ENCODE data around the gene SDK1.

SDK1 gene

DNA sequence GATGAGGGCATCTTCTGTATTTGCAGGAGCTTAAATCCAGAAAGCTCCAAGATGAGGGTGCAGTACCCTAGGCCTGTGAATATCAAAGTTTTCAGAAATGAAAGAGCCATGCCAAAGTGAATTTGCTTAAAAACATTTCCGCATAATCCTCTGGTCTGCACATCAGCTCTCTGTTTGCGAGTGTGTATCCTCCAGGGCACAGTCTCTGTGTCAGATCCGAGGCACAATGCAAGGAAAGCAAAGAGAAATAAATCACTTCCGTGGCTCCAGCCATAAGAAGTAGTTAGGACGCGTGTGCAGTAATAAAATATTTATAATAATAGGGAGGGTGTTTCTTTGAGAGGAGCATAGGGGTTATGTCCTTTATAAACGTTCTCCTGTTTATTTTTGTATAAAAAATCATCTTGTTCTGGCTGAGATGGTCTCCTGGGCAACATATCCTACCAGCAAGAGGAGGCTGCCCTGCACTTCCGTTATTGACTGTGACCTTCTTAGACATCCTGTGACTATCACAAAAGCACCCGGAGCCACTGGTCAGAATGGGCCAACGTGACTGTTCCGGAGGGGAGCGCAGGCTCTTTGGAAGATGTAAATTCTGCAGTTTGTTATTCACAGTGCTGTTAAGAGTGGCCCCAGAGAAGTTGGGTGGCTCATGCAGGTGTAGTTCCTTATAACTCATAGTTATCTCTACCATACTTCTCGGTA, 713.4 kb downstream of the SDK1 start:
- TF ChIP-seq EZH2phosphoT487 (IDR thresholded peaks at IDR 0.05; ENCODE audit: borderline replicate concordance, low read length): no peak
- TF ChIP-seq, protein P1, sequence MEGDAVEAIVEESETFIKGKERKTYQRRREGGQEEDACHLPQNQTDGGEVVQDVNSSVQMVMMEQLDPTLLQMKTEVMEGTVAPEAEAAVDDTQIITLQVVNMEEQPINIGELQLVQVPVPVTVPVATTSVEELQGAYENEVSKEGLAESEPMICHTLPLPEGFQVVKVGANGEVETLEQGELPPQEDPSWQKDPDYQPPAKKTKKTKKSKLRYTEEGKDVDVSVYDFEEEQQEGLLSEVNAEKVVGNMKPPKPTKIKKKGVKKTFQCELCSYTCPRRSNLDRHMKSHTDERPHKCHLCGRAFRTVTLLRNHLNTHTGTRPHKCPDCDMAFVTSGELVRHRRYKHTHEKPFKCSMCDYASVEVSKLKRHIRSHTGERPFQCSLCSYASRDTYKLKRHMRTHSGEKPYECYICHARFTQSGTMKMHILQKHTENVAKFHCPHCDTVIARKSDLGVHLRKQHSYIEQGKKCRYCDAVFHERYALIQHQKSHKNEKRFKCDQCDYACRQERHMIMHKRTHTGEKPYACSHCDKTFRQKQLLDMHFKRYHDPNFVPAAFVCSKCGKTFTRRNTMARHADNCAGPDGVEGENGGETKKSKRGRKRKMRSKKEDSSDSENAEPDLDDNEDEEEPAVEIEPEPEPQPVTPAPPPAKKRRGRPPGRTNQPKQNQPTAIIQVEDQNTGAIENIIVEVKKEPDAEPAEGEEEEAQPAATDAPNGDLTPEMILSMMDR (IDR thresholded peaks at IDR 0.05; ENCODE audit: low read depth, low read length, poor library complexity, severe bottlenecking): no peak
- Histone ChIP-seq H3K27ac (ENCODE audit: low read depth, low read length) (no peak overlapping the region), H3K79me2 (ENCODE audit: control insufficient read depth, low read length) (no peaks in the 10 kb centered on the region), H3K4me3 (ENCODE audit: low read length) (no peak overlapping the region), H3K4me1 (ENCODE audit: control insufficient read depth, low read length) (no peaks in the 10 kb centered on the region), H3K9me2 (replicated peaks; ENCODE audit: control insufficient read depth, low read length) (no peaks in the 10 kb centered on the region), H3K36me3 (ENCODE audit: control insufficient read depth, low read length) (no peaks in the 10 kb centered on the region), H3K4me2 (ENCODE audit: low read length) (no peak overlapping the region), H3K27me3 (ENCODE audit: control insufficient read depth, low read length) (no peaks in the 10 kb centered on the region), H3F3A (ENCODE audit: control insufficient read depth, insufficient read depth) (no peaks in the 10 kb centered on the region), H3K9me3 (ENCODE audit: control insufficient read depth, insufficient read depth, low read length) (peaks cover 17% of the 10 kb centered on the region; the same call in 1 of the 2 replicates), H4K20me1 (ENCODE audit: control insufficient read depth, insufficient read depth, low read depth, low read length) (no peaks in the 10 kb centered on the region)

DNA sequence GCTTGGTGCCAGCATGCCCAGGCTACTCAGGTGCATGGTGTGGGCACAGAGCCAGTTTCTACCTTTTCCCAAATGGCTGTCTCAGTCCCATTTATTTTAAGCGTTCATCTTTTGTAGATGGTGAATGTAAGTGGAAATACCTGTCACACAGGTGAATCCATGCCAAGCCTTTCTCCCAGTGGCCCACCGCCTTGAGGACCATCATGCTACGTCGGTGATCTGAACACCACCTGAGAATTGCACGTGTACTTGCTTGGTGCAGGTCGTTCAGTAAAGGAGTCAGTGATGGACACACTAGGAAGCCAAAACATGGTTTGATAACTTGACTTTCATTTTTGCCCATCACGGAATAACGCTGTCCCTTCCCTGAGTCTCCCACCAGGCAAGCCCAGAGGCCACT, 714.3 kb downstream of the SDK1 start:
- no peak overlapping the region for H3K4me2 ChIP-seq (ENCODE audit: low read length)
- H3K4me3 ChIP-seq (ENCODE audit: low read length): no peak overlapping the region
- H3K4me1 ChIP-seq (ENCODE audit: control insufficient read depth, low read length): no peaks in the 10 kb centered on the region
- H3K27me3 ChIP-seq (ENCODE audit: control insufficient read depth, low read length): no peaks in the 10 kb centered on the region
- peaks cover 21% of the 10 kb centered on the region; the same call in 1 of the 2 replicates for H3K9me3 ChIP-seq (ENCODE audit: control insufficient read depth, insufficient read depth, low read length)
- H4K20me1 ChIP-seq (ENCODE audit: control insufficient read depth, insufficient read depth, low read depth, low read length): no peaks in the 10 kb centered on the region
- TF ChIP-seq, protein P1 (IDR thresholded peaks at IDR 0.05; ENCODE audit: low read depth, low read length, poor library complexity, severe bottlenecking): no peak
- no peak for TF ChIP-seq EZH2phosphoT487 (IDR thresholded peaks at IDR 0.05; ENCODE audit: borderline replicate concordance, low read length)
- H3K79me2 ChIP-seq (ENCODE audit: control insufficient read depth, low read length): no peaks in the 10 kb centered on the region
- H3F3A ChIP-seq (ENCODE audit: control insufficient read depth, insufficient read depth): no peaks in the 10 kb centered on the region
- H3K36me3 ChIP-seq (ENCODE audit: control insufficient read depth, low read length): no peaks in the 10 kb centered on the region
- H3K27ac ChIP-seq (ENCODE audit: low read depth, low read length): no peak overlapping the region
- no peaks in the 10 kb centered on the region for H3K9me2 ChIP-seq (replicated peaks; ENCODE audit: control insufficient read depth, low read length)

DNA sequence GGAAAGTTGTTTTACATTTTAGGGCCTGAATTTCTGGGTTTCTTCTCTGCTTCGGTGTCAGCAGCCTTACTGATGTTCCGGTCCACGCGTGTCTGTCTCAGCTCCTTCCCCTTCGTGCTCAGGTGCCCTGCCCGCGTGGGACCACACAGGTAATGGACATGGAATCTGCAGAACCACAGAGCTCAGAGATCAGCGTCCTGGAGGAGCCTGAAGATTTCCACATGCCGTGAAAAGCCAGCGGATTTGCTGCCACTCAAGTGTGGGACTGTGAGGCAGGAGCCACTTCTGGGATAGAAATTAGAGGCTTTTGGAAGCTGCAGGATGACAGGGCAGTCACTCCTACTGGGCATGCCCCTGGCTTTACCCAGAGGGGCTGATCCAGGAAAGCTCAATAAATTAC, 714.9 kb downstream of the SDK1 start:
- Histone ChIP-seq H4K20me1 (ENCODE audit: control insufficient read depth, insufficient read depth, low read depth, low read length) (no peaks in the 10 kb centered on the region), H3K79me2 (ENCODE audit: control insufficient read depth, low read length) (no peaks in the 10 kb centered on the region), H3F3A (ENCODE audit: control insufficient read depth, insufficient read depth) (no peaks in the 10 kb centered on the region), H3K27ac (ENCODE audit: low read depth, low read length) (no peak overlapping the region), H3K4me1 (ENCODE audit: control insufficient read depth, low read length) (no peaks in the 10 kb centered on the region), H3K27me3 (ENCODE audit: control insufficient read depth, low read length) (no peaks in the 10 kb centered on the region), H3K36me3 (ENCODE audit: control insufficient read depth, low read length) (no peaks in the 10 kb centered on the region), H3K9me2 (replicated peaks; ENCODE audit: control insufficient read depth, low read length) (no peaks in the 10 kb centered on the region), H3K4me3 (ENCODE audit: low read length) (no peak overlapping the region), H3K4me2 (ENCODE audit: low read length) (no peak overlapping the region), H3K9me3 (ENCODE audit: control insufficient read depth, insufficient read depth, low read length) (peaks cover 24% of the 10 kb centered on the region; the same call in 1 of the 2 replicates)
- TF ChIP-seq, protein P1 (IDR thresholded peaks at IDR 0.05; ENCODE audit: low read depth, low read length, poor library complexity, severe bottlenecking): no peak
- no peak for TF ChIP-seq EZH2phosphoT487 (IDR thresholded peaks at IDR 0.05; ENCODE audit: borderline replicate concordance, low read length)

Measured in DOHH2 (cell line).